Kidney (tissue), 14 donors: Measurements from ENCODE around the gene CACNG8. TPM values are rescaled to one million over a fixed set of nuclear protein-coding genes. Genes with fewer than 3 reads are reported as not detected.

ENCODE experiments used
- DNase-seq, 5 donors: peaks; one replicate each; pipeline ENCODE4 v3.0.0-alpha.2; 2013 to 2020
- FAIRE-seq: peaks from 2 replicates; lab custom pipeline; 2012; peaks lifted over from hg19 to GRCh38; lab: Jason Lieb, UNC
- H3K27ac ChIP-seq, 2 donors: one replicate each; pipeline ENCODE4 v1.7.0; 2013; ENCODE audit warnings: low read depth in 2 of 2, low read length in 2 of 2, inconsistent platforms in 1 of 2
- H3K27me3 ChIP-seq: one replicate; pipeline ENCODE4 v1.7.1; 2013; ENCODE audit warnings: low read length, inconsistent platforms; ENCODE audit not compliant: control insufficient read depth, insufficient read depth
- H3K36me3 ChIP-seq, 3 donors: one replicate each; pipeline versions ENCODE4 v1.7.0 to v1.7.1; 2013; ENCODE audit warnings: low read length in 3 of 3, control low read depth in 1 of 3, inconsistent platforms in 1 of 3; ENCODE audit not compliant: insufficient read depth in 3 of 3, control insufficient read depth in 2 of 3
- H3K4me1 ChIP-seq, 3 donors: one replicate each; pipeline versions ENCODE4 v1.7.0 to v1.7.1; 2013; ENCODE audit warnings: low read length in 3 of 3, inconsistent platforms in 1 of 3, low read depth in 1 of 3; ENCODE audit not compliant: control insufficient read depth in 2 of 3, insufficient read depth in 2 of 3
- H3K4me3 ChIP-seq, 3 donors: one replicate each; pipeline versions ENCODE4 v1.7.0 to v1.8.1; 2013; ENCODE audit warnings: low read length in 3 of 3, control low read depth in 1 of 3, inconsistent platforms in 1 of 3
- H3K9ac ChIP-seq, 3 donors: one replicate each; pipeline versions ENCODE4 v1.7.0 to v1.7.1; 2013; ENCODE audit warnings: low read length in 3 of 3, control low read depth in 1 of 3, inconsistent platforms in 1 of 3
- H3K9me3 ChIP-seq, 3 donors: one replicate each; pipeline versions ENCODE4 v1.7.0 to v1.7.1; 2013; ENCODE audit warnings: low read length in 3 of 3, control low read depth in 1 of 3, inconsistent platforms in 1 of 3; ENCODE audit not compliant: control insufficient read depth in 2 of 3, insufficient read depth in 1 of 3
- CTCF ChIP-seq: IDR thresholded peaks from 3 replicates; pipeline ENCODE4 v1.5.1; 2012; ENCODE audit warnings: mild to moderate bottlenecking, moderate library complexity, borderline replicate concordance; ENCODE audit not compliant: insufficient read depth; ENCODE audit errors: extremely low read depth
- intact Hi-C: fragments of 100-400 bp; cut with DNase I; formaldehyde crosslinking; loops from one replicate; pipeline ENCODE4 v1.11.1; 2022
- polyA plus RNA-seq: library from polyadenylated mRNA; stranded (reverse); fragments of 350-450 nt; fragmentation: Illumina TruSeq; extraction: RNeasy Lipid Tissue Mini Kit (QIAGEN cat#74804); gene quantifications from one replicate; pipeline ENCODE4 v1.2.3, GENCODE V29; 2014; ENCODE audit warnings: low read depth, low replicate concordance; ENCODE audit not compliant: insufficient read depth
- total RNA-seq: library from RNA; stranded (reverse); fragmentation: NEBNext Ultra II Directional; extraction: Animal tissue kit (Norgen Biotek cat#: 25700); gene quantifications from one replicate; pipeline ENCODE4 v1.2.1, GENCODE V29; 2021
- donor health status: control.
- donor health status: control.
- donor health status: control.
- donor health status: control.
- donor health status: control.
- donor health status: DM: yes; HTN: yes; CAD: no.
- donor health status: Normal renal cell carcinoma (clear cell type).

The CACNG8 gene
- total and polyA plus RNA-seq, 2 donors from 2014 or later, result 0.03 TPM; not detected in 1

GRCh38 chr19:53917356-53917755 is 45.4 kb upstream of the CACNG8 start:
- intact Hi-C loops, result no loop called here
- TF ChIP-seq CTCF, result no peak
- Histone ChIP-seq H3K9me3 (no peaks in the 10 kb centered on the region), H3K4me1 (no peaks in the 10 kb centered on the region), H3K27me3 (no peaks in the 10 kb centered on the region), H3K4me3 (no peak overlapping the region), H3K36me3 (no peaks in the 10 kb centered on the region), H3K9ac (no peak overlapping the region), H3K27ac (no peak overlapping the region)
- FAIRE-seq (no peak), DNase-seq (no peak)

DNA sequence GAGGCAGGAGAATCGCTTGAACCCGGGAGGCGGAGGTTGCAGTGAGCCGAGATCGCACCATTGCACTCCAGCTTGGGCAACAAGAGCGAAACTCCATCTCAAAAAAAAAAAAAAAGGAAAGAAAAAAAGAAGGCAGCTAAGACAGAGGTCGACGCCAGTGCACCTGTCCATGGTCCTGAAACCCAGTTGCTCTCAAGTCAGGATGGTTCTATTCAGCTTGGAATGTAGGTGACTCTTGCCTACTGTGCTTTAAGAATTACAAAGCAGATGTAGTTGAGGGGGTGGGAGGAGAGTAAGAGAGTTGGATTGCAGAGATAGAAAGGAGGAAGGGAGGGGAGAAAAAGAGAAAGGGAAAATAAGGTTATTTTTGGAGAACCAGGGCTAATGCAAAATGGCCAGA is 35.0 kb upstream of the CACNG8 start:
- no peak for TF ChIP-seq CTCF
- Histone ChIP-seq H3K27me3 (no peaks in the 10 kb centered on the region), H3K9ac (no peak overlapping the region), H3K4me1 (no peaks in the 10 kb centered on the region), H3K36me3 (no peaks in the 10 kb centered on the region), H3K9me3 (no peaks in the 10 kb centered on the region), H3K4me3 (no peak overlapping the region), H3K27ac (no peak overlapping the region)
- DNase-seq (peak in 4 of 5 donors; percentile 65 to 88 (median 86)), FAIRE-seq (no peak)
- intact Hi-C loops, result no loop called here

DNA sequence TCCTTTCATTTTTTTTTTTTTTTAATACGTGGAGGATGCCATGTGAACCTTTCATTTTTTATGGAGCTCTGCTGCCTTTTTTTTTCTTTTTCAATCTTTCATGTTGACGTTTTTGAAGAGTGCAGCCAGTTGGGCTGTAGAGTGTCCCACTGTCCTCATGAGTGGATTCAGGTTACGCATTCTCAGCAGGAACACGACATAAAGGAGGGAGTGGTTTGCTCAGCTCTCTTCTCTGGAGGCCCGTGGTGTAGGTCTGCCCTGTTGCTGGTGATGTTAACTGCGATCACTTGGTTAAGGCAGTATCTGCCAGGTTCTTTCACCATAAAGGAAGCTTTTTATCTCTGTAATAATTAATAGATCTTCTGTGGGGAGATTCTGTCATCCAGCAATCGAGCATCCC is 26.7 kb upstream of the CACNG8 start:
- H3K9ac ChIP-seq, result no peak overlapping the region
- TF ChIP-seq CTCF, result no peak
- H3K4me3 ChIP-seq, result no peak overlapping the region
- no peaks in the 10 kb centered on the region for H3K9me3 ChIP-seq
- DNase-seq, result no peak
- intact Hi-C loops, result no loop called here
- no peak for FAIRE-seq
- no peaks in the 10 kb centered on the region for H3K36me3 ChIP-seq
- no peaks in the 10 kb centered on the region for H3K4me1 ChIP-seq
- H3K27ac ChIP-seq, result no peak overlapping the region
- no peaks in the 10 kb centered on the region for H3K27me3 ChIP-seq
